ENCODE results near the gene WDR74.
"Not testable (repeated sequence)": the region's sequence is repeated elsewhere in the genome, so short reads cannot be mapped to it uniquely, and the experiment has no call there.

Gene WDR74

DNA sequence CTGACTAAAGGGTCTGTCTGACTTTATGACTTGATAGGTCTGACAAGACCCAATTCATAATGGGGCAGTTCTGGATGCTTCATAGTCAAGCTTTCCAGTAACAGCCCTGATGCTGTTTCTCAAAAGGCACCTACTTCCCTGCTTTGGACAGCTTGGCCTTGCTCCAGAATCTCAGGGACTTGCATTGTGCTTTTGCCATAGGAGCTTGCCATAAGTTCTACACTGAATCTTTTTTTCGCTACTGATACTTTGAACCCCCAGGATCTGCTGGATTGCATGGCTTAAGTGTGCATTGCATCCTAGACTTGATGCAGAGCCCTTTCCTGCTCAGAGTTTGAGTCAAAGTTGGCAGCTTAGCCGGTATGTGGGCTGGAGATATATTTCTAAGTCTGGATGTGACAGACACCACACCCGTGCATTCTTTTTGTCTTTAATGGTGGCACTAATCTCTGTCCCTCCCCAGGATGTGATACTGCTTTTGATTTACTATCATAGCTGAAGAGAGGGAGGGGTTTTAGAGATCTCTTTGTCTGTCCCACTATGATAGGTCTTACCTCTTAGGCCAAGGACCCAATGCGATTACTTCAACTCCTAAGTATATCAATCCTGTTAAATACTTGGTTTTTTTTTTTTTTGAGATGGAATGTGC, 24.4 kb upstream of the WDR74 start:
- Histone ChIP-seq H3K27me3 (replicated peaks) (no peaks in the 10 kb centered on the region), H3K27ac (no peak overlapping the region), H3K4me3 (ENCODE audit: low read depth, low read length) (no peak overlapping the region), H3K36me3 (replicated peaks) (no peaks in the 10 kb centered on the region)
- TF ChIP-seq, protein P1, sequence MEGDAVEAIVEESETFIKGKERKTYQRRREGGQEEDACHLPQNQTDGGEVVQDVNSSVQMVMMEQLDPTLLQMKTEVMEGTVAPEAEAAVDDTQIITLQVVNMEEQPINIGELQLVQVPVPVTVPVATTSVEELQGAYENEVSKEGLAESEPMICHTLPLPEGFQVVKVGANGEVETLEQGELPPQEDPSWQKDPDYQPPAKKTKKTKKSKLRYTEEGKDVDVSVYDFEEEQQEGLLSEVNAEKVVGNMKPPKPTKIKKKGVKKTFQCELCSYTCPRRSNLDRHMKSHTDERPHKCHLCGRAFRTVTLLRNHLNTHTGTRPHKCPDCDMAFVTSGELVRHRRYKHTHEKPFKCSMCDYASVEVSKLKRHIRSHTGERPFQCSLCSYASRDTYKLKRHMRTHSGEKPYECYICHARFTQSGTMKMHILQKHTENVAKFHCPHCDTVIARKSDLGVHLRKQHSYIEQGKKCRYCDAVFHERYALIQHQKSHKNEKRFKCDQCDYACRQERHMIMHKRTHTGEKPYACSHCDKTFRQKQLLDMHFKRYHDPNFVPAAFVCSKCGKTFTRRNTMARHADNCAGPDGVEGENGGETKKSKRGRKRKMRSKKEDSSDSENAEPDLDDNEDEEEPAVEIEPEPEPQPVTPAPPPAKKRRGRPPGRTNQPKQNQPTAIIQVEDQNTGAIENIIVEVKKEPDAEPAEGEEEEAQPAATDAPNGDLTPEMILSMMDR (IDR thresholded peaks at IDR 0.05; ENCODE audit: low read depth, low read length, missing control alignments): no peak
- in situ Hi-C loops (cut with HindIII; ENCODE audit: low pct_ligation_motif_present, low sequenced_read_pairs): no loop called here
- DNase-seq: no peak

DNA sequence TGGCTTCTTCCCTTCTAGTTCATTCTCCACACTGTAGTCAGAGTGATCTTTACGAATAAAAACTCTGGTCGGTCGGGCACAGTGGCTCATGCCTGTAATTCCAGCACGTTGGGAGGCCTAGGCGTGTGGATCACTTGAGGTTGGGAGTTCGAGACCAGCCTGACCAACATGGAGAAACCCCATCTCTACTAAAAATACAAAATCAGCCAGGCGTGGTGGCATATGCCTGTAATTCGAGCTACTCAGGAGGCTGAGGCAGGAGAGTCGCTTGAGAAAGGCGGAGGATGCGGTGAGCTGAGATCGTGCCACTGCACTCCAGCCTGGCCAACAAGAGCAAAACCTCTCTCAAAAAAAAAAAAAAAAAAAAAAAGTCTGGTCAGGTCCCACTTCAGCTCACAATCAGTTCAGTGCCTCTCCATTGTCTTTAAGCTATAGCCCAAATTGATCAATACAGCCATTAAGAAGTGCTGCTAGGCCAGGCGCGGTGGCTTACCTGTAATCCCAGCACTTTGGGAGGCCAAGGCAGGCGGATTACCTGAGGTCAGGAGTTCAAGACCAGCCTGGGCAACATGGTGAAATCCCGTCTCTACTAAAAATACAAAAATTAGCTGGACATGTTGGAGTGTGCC, 22.3 kb upstream of the WDR74 start:
- H3K27ac ChIP-seq; H3K4me3 ChIP-seq (ENCODE audit: low read depth, low read length); in situ Hi-C loops (cut with HindIII; ENCODE audit: low pct_ligation_motif_present, low sequenced_read_pairs); H3K27me3 ChIP-seq (replicated peaks); H3K36me3 ChIP-seq (replicated peaks); DNase-seq: not testable (repeated sequence)

DNA sequence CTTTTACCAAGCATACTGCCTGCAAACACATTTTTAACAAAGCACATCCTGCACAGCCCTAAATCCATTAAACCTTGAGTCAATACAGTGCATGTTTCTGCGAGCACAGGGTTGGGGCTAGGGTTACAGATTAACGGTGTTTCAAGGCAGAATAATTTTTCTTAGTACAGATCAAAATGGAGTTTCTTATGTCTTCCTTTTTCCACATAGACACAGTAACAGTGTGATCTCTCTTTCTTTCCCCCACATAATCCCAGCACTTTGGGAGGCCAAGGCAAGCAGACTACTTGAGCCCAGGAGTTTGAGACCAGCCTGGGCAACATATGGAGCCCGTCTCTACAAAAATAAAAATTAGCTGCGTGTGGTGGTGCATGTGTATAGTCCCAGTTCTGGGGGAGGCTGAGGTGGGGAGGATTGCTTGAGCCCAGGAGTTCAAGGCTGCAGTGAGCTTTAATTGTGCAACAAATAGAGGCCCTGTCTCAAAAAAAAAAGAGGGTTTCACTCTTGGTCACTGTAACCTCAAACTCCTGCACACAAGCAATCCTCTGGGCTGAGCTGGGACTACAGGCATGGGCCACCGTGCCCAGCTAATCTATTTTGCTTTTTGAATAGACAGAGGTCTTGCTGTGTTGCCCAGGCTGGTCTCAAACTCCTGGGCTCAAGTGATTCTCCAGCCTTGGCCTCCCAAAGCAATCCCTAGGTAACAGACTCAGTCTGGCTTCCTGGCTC, 21.6 kb upstream of the WDR74 start:
- Histone ChIP-seq H3K4me3 (ENCODE audit: low read depth, low read length) (no peak overlapping the region), H3K27ac (no peak overlapping the region), H3K36me3 (replicated peaks) (no peaks in the 10 kb centered on the region), H3K27me3 (replicated peaks) (no peaks in the 10 kb centered on the region)
- TF ChIP-seq, protein P1 (IDR thresholded peaks at IDR 0.05; ENCODE audit: low read depth, low read length, missing control alignments): no peak
- in situ Hi-C loops (cut with HindIII; ENCODE audit: low pct_ligation_motif_present, low sequenced_read_pairs): no loop called here
- DNase-seq: no peak

DNA sequence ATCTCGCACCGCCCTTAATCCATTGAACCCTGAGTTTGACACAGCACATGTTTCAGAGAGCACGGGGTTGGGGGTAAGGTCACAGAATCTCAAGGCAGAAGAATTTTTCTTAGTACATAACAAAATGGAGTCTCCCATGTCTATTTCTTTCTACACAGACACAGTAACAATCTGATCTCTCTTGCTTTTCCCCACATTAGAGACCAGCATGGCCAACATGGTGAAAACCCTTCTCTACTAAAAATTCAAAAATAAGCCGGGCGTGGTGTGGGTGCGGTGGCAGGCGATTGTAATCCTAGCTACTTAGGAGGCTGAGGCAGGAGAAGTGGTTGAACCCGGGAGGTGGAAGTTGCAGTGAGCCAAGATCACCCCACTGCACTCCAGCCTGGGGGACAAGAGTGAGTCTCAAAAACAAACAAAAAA, 19.9 kb upstream of the WDR74 start:
- H3K36me3 ChIP-seq (replicated peaks); H3K27me3 ChIP-seq (replicated peaks); H3K4me3 ChIP-seq (ENCODE audit: low read depth, low read length); H3K27ac ChIP-seq; in situ Hi-C loops (cut with HindIII; ENCODE audit: low pct_ligation_motif_present, low sequenced_read_pairs); DNase-seq: not testable (repeated sequence)

DNA sequence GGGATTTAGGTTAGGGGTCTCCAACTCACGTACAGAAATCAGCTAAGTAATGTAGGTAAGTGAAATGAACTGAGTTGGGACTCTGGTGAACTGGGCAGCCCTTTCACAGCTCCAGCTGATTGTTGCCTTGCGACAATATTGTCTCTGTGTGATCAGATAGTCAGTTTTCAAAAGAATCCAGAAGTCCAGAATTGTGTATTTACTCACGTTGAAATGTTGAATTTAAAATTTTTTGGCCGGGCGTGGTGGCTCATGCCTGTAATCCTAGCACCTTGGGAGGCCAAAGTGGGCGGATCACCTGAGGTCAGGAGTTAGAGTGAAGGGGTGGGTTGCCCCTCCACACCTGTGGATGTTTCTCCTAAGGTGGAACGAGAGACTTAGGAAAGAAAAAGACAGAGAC, 18.8 kb upstream of the WDR74 start:
- H3K4me3 ChIP-seq (ENCODE audit: low read depth, low read length): no peak overlapping the region
- no peak overlapping the region for H3K27ac ChIP-seq
- DNase-seq: no peak
- no peaks in the 10 kb centered on the region for H3K27me3 ChIP-seq (replicated peaks)
- peaks cover 20% of the 10 kb centered on the region for H3K36me3 ChIP-seq (replicated peaks)
- in situ Hi-C loops (cut with HindIII; ENCODE audit: low pct_ligation_motif_present, low sequenced_read_pairs): no loop called here
- TF ChIP-seq, protein P1 (IDR thresholded peaks at IDR 0.05; ENCODE audit: low read depth, low read length, missing control alignments): no peak

DNA sequence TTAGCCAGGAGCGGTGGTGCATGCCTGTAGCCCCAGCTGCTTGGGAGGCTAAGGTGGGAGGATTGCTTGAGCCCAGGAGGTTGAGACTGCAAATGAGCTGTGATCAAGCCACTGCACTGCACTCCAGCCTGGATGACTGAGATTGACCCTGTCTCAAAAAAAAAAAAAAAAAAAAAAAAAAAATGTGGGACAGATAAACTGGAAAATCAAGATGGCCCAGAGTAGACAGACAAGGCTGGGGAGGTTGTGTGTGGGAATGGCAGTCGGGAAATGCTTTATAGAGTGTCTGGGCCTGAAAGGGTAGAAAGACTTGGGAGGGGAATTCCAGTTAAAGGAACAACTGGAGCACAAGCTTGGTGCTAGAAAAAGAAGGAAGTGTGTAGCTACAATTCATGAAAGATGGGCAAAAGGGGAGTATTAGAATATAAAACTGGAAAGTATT, 18.2 kb upstream of the WDR74 start:
- Histone ChIP-seq H3K4me3 (ENCODE audit: low read depth, low read length) (no peak overlapping the region), H3K27me3 (replicated peaks) (no peaks in the 10 kb centered on the region), H3K36me3 (replicated peaks) (peaks cover 26% of the 10 kb centered on the region), H3K27ac (no peak overlapping the region)
- in situ Hi-C loops (cut with HindIII; ENCODE audit: low pct_ligation_motif_present, low sequenced_read_pairs): no loop called here
- TF ChIP-seq, protein P1 (IDR thresholded peaks at IDR 0.05; ENCODE audit: low read depth, low read length, missing control alignments): no peak
- DNase-seq: no peak
